OCI-LY7 (cell line): ENCODE results near the gene OSER1.

Experiments
- EZH2phosphoT487 ChIP-seq: fragments of 200-600 bp; sonication (generic); IDR thresholded peaks from 2 replicates; pipeline ENCODE4 v1.6.1; 2018; ENCODE audit warnings: low read depth, borderline replicate concordance, mild to moderate bottlenecking, mixed run types, antibody characterized with exemption, low read length, moderate library complexity, mixed read lengths
- TF ChIP-seq, protein P1 (sequence below): fragments of 200-600 bp; sonication (generic); conservative IDR thresholded peaks from 2 replicates; pipeline ENCODE4 v1.5.1; 2014; ENCODE audit warnings: mild to moderate bottlenecking, antibody characterized with exemption, low read length, moderate library complexity, mixed read lengths

DNA sequence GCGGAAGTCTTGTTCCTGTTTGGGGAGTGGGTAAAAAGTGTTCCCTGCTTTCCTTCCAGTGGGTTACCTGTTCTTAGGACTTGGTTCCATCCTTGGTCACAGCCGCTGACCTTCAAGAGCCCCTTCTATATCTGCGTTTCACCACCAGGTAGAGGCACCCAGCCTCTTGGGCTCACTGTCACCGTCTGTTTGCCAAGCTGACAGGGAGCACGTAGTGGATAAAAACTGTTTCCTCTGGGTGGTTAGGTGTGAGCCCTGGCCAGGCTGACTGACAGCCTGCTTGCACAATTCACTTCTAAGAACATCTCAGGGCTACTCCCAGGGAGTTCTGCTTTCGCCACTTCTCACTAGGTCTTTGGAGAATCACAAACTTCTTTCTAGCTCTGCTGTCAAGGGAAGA, 21.8 kb downstream of the OSER1 start:
- TF ChIP-seq, protein P1, sequence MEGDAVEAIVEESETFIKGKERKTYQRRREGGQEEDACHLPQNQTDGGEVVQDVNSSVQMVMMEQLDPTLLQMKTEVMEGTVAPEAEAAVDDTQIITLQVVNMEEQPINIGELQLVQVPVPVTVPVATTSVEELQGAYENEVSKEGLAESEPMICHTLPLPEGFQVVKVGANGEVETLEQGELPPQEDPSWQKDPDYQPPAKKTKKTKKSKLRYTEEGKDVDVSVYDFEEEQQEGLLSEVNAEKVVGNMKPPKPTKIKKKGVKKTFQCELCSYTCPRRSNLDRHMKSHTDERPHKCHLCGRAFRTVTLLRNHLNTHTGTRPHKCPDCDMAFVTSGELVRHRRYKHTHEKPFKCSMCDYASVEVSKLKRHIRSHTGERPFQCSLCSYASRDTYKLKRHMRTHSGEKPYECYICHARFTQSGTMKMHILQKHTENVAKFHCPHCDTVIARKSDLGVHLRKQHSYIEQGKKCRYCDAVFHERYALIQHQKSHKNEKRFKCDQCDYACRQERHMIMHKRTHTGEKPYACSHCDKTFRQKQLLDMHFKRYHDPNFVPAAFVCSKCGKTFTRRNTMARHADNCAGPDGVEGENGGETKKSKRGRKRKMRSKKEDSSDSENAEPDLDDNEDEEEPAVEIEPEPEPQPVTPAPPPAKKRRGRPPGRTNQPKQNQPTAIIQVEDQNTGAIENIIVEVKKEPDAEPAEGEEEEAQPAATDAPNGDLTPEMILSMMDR, result no peak
- TF ChIP-seq EZH2phosphoT487, result no peak
